ENCODE data around the gene RNU2-1. TPM values are rescaled to one million over a fixed set of nuclear protein-coding genes. Genes with fewer than 3 reads are reported as not detected.
"Not testable (repeated sequence)": the region's sequence is repeated elsewhere in the genome, so short reads cannot be mapped to it uniquely, and the experiment has no call there.

RNU2-1 gene
- 5,002 and 5,011 TPM in 2 replicates for total RNA-seq
- long read RNA-seq = 0 reads

DNA sequence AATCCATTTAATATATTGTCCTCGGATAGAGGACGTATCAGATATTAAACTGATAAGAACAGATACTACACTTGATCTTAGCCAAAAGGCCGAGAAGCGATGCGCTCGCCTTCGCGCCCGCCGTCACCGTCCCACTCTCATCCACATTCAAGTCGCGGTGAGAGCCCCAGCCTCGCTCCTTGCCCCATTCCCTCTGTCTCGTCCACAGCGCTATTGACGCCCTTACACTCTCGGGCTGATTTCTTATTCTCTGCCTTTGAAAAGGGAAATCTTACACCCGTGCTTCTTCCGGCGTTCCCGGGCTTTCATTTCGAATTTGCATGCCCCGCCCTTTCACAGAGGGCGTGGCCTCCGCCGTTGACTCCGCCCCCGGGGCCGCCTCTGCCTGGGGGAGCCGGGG lies at the start of gene RNU2-1:
Gene RNU2-1, minus strand, starts transcription at position 101 of the 400 bp plus-strand sequence.
- H3K4me1 Mint-ChIP-seq (ENCODE audit: unreplicated experiment); H3K27ac Mint-ChIP-seq (ENCODE audit: unreplicated experiment); H3K9me3 Mint-ChIP-seq (ENCODE audit: unreplicated experiment); H3K36me3 Mint-ChIP-seq (ENCODE audit: unreplicated experiment); DNase-seq (ENCODE audit: extremely low spot score, unreplicated experiment); H3K4me3 Mint-ChIP-seq (ENCODE audit: unreplicated experiment); H3K27me3 Mint-ChIP-seq (ENCODE audit: unreplicated experiment): not testable (repeated sequence)

DNA sequence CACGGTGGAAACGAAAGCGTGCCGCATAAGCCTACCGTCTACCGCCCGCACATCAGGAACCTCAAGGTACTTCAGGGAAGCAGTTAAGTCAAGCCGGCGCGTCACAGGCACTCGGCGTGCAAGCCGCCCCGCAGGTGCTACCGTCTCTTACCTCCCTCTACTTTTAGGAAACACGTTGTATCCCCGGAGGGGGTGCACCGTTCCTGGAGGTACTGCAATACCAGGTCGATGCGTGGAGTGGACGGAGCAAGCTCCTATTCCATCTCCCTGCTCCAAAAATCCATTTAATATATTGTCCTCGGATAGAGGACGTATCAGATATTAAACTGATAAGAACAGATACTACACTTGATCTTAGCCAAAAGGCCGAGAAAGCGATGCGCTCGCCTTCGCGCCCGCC lies 39.1 kb upstream of the RNU2-1 start:
- H3K4me1 Mint-ChIP-seq (ENCODE audit: unreplicated experiment); H3K36me3 Mint-ChIP-seq (ENCODE audit: unreplicated experiment); H3K27me3 Mint-ChIP-seq (ENCODE audit: unreplicated experiment); H3K27ac Mint-ChIP-seq (ENCODE audit: unreplicated experiment); H3K9me3 Mint-ChIP-seq (ENCODE audit: unreplicated experiment); H3K4me3 Mint-ChIP-seq (ENCODE audit: unreplicated experiment); DNase-seq (ENCODE audit: extremely low spot score, unreplicated experiment): not testable (repeated sequence)

DNA sequence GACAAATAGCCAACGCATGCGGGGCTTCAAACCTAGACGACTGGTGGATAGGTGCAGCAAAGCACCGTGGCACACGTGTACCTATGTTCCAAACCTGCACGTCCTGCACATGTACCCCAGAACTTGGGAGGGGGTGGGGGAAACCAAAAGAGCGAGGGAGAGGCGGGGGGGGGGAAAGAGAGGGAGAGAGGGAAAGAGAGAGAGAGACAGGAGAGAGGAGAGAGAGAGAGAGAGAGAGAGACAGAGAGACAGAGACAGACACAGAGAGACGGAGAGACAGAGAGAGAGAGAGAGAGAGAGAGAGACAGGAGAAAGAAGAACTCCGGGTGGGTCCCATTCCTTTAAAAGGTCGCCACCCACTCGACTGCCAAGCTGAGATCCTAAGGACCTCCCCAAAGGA lies 38.7 kb upstream of the RNU2-1 start:
- not testable (repeated sequence) for DNase-seq (ENCODE audit: extremely low spot score, unreplicated experiment); H3K27me3 Mint-ChIP-seq (ENCODE audit: unreplicated experiment); H3K36me3 Mint-ChIP-seq (ENCODE audit: unreplicated experiment); H3K4me3 Mint-ChIP-seq (ENCODE audit: unreplicated experiment); H3K4me1 Mint-ChIP-seq (ENCODE audit: unreplicated experiment); H3K9me3 Mint-ChIP-seq (ENCODE audit: unreplicated experiment); H3K27ac Mint-ChIP-seq (ENCODE audit: unreplicated experiment)

DNA sequence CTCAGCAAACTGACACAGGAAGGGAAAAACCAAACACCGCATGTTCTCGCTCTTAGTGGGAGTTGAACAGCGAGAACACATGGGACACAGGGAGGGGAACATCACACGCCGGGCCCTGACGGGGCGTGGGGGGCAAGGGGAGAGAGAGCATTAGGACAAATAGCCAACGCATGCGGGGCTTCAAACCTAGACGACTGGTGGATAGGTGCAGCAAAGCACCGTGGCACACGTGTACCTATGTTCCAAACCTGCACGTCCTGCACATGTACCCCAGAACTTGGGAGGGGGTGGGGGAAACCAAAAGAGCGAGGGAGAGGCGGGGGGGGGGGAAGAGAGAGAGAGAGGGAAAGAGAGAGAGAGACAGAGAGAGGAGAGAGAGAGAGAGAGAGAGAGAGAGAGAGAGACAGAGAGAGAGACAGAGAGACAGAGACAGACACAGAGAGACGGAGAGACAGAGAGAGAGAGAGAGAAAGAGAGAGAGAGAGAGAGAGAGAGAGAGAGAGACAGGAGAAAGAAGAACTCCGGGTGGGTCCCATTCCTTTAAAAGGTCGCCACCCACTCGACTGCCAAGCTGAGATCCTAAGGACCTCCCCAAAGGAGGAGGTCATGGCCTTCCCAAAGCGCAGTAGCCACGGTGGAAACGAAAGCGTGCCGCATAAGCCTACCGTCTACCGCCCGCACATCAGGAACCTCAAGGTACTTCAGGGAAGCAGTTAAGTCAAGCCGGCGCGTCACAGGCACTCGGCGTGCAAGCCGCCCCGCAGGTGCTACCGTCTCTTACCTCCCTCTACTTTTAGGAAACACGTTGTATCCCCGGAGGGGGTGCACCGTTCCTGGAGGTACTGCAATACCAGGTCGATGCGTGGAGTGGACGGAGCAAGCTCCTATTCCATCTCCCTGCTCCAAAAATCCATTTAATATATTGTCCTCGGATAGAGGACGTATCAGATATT lies 37.1 kb upstream of the RNU2-1 start:
- not testable (repeated sequence) for DNase-seq (ENCODE audit: extremely low spot score, unreplicated experiment); H3K27me3 Mint-ChIP-seq (ENCODE audit: unreplicated experiment); H3K4me1 Mint-ChIP-seq (ENCODE audit: unreplicated experiment); H3K36me3 Mint-ChIP-seq (ENCODE audit: unreplicated experiment); H3K4me3 Mint-ChIP-seq (ENCODE audit: unreplicated experiment); H3K27ac Mint-ChIP-seq (ENCODE audit: unreplicated experiment); H3K9me3 Mint-ChIP-seq (ENCODE audit: unreplicated experiment)

GRCh38 chr17:43246456-43246855 lies 12.7 kb upstream of the RNU2-1 start:
- not testable (repeated sequence) for H3K36me3 Mint-ChIP-seq (ENCODE audit: unreplicated experiment); H3K4me3 Mint-ChIP-seq (ENCODE audit: unreplicated experiment); H3K9me3 Mint-ChIP-seq (ENCODE audit: unreplicated experiment); H3K27me3 Mint-ChIP-seq (ENCODE audit: unreplicated experiment); DNase-seq (ENCODE audit: extremely low spot score, unreplicated experiment); H3K27ac Mint-ChIP-seq (ENCODE audit: unreplicated experiment); H3K4me1 Mint-ChIP-seq (ENCODE audit: unreplicated experiment)

- H3K4me3 Mint-ChIP-seq (ENCODE audit: unreplicated experiment); H3K4me1 Mint-ChIP-seq (ENCODE audit: unreplicated experiment); DNase-seq (ENCODE audit: extremely low spot score, unreplicated experiment); H3K27me3 Mint-ChIP-seq (ENCODE audit: unreplicated experiment); H3K36me3 Mint-ChIP-seq (ENCODE audit: unreplicated experiment); H3K9me3 Mint-ChIP-seq (ENCODE audit: unreplicated experiment); H3K27ac Mint-ChIP-seq (ENCODE audit: unreplicated experiment): not testable (repeated sequence)
These were observed 7.0 kb upstream of the RNU2-1 start for GRCh38 chr17:43240596-43241352.

DNA sequence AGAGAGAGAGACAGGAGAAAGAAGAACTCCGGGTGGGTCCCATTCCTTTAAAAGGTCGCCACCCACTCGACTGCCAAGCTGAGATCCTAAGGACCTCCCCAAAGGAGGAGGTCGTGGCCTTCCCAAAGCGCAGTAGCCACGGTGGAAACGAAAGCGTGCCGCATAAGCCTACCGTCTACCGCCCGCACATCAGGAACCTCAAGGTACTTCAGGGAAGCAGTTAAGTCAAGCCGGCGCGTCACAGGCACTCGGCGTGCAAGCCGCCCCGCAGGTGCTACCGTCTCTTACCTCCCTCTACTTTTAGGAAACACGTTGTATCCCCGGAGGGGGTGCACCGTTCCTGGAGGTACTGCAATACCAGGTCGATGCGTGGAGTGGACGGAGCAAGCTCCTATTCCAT lies 5.8 kb upstream of the RNU2-1 start:
- H3K9me3 Mint-ChIP-seq (ENCODE audit: unreplicated experiment); H3K27ac Mint-ChIP-seq (ENCODE audit: unreplicated experiment); H3K36me3 Mint-ChIP-seq (ENCODE audit: unreplicated experiment); H3K4me3 Mint-ChIP-seq (ENCODE audit: unreplicated experiment); H3K27me3 Mint-ChIP-seq (ENCODE audit: unreplicated experiment); H3K4me1 Mint-ChIP-seq (ENCODE audit: unreplicated experiment); DNase-seq (ENCODE audit: extremely low spot score, unreplicated experiment): not testable (repeated sequence)

DNA sequence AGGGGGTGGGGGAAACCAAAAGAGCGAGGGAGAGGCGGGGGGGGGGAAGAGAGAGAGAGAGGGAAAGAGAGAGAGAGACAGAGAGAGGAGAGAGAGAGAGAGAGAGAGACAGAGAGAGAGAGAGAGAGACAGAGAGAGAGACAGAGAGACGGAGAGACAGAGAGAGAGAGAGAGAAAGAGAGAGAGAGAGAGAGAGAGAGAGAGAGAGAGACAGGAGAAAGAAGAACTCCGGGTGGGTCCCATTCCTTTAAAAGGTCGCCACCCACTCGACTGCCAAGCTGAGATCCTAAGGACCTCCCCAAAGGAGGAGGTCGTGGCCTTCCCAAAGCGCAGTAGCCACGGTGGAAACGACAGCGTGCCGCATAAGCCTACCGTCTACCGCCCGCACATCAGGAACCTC lies 514 bp downstream of the RNU2-1 start:
- H3K4me1 Mint-ChIP-seq (ENCODE audit: unreplicated experiment); DNase-seq (ENCODE audit: extremely low spot score, unreplicated experiment); H3K9me3 Mint-ChIP-seq (ENCODE audit: unreplicated experiment); H3K4me3 Mint-ChIP-seq (ENCODE audit: unreplicated experiment); H3K36me3 Mint-ChIP-seq (ENCODE audit: unreplicated experiment); H3K27me3 Mint-ChIP-seq (ENCODE audit: unreplicated experiment); H3K27ac Mint-ChIP-seq (ENCODE audit: unreplicated experiment): not testable (repeated sequence)

DNA sequence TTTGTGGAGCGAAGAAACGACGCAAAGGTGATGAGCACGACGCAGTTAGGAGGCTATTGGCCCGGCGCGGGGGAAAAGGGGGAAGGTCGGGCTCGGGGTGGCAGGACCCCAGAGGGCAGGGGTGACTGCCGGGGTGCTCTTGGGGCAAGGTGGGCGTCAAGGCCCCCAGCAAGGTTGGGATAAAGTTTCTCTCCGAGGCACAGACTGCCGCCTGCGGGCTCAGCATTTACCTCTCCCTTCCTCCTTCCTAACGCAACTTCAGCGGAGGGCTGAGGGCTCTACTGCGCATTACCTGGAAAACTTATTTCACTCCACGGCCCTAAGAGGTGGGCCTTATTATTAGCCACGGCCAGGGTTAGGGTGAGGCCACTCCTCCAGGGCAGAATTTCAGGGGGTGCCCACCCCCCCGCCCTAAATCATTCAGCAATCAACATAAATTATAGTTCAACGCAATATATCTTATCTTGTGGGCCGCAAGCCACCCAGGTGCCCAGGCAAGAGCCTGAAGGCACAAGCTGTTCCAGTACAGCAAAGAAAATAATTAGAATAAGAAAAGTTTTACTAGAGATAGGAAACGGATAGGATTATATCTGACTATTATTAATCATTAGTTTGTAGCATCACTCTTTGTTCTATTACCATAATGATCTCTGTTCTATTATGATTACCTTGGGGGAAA lies 1.6 kb downstream of the RNU2-1 start:
- H3K4me3 Mint-ChIP-seq (ENCODE audit: unreplicated experiment); H3K4me1 Mint-ChIP-seq (ENCODE audit: unreplicated experiment); H3K9me3 Mint-ChIP-seq (ENCODE audit: unreplicated experiment); H3K36me3 Mint-ChIP-seq (ENCODE audit: unreplicated experiment); H3K27me3 Mint-ChIP-seq (ENCODE audit: unreplicated experiment); H3K27ac Mint-ChIP-seq (ENCODE audit: unreplicated experiment): not testable (repeated sequence)
- peak; percentile 96 for DNase-seq (ENCODE audit: extremely low spot score, unreplicated experiment)

GRCh38 chr17:43231205-43232020 lies 2.4 kb downstream of the RNU2-1 start:
- not testable (repeated sequence) for H3K27ac Mint-ChIP-seq (ENCODE audit: unreplicated experiment); H3K4me3 Mint-ChIP-seq (ENCODE audit: unreplicated experiment); H3K27me3 Mint-ChIP-seq (ENCODE audit: unreplicated experiment); H3K36me3 Mint-ChIP-seq (ENCODE audit: unreplicated experiment); H3K9me3 Mint-ChIP-seq (ENCODE audit: unreplicated experiment); H3K4me1 Mint-ChIP-seq (ENCODE audit: unreplicated experiment)
- DNase-seq (ENCODE audit: extremely low spot score, unreplicated experiment) = peak; percentile 77

DNA sequence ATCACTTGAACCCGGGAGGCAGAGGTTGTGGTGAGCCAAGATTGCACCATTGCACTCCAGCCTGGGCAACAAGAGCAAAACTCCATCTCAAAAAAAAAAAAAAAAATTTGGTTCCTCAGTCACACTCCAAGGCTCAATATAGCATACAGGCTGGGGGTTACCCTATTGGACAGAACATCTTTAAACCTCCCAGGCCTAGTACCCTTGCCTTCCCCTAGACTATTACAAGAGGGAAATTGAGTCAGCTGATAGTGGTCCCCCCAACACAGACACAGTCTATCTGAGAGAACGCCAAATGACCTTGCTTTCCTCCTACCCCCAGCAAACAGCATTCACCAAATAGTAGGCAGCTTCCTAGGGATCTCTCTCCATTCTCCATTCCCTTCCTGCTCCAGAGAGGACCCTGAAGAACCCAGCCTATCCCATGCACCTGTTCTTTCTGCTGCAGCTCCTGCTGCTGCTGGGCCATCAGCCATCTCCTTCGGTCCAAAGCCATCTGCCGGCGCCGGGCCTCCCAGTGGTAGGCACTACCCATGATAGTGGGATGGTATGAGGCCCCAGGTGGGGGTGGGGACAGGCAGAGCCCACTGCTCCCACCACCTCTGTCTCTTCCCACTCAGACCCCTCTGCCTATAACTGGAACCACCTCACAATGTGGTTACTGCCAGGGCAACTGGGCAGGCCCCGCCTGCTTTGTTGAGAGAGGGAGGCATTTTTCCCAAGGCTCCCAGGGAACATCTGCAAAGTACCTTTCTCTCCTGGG lies 5.6 kb downstream of the RNU2-1 start, which contains the start of gene CCDC200:
Gene CCDC200, minus strand, starts transcription at position 604 of the 763 bp plus-strand sequence. Its CDS starts 69 bp downstream, at position 535.
- H3K27ac Mint-ChIP-seq (ENCODE audit: unreplicated experiment); DNase-seq (ENCODE audit: extremely low spot score, unreplicated experiment); H3K27me3 Mint-ChIP-seq (ENCODE audit: unreplicated experiment); H3K9me3 Mint-ChIP-seq (ENCODE audit: unreplicated experiment); H3K4me3 Mint-ChIP-seq (ENCODE audit: unreplicated experiment); H3K36me3 Mint-ChIP-seq (ENCODE audit: unreplicated experiment); H3K4me1 Mint-ChIP-seq (ENCODE audit: unreplicated experiment): not testable (repeated sequence)

All from osteocyte (in vitro differentiated cells).